GM23248 (cell line): ENCODE measurements around the gene ERC2. TPM values are rescaled to one million over a fixed set of nuclear protein-coding genes. Genes with fewer than 3 reads are reported as not detected.

ENCODE experiments used
- DNase-seq: peaks from one replicate; pipeline ENCODE4 v3.0.0-alpha.2; 2015
- H2AFZ ChIP-seq: fragments of 200-600 bp; sonication (generic); 2 replicates; pipeline ENCODE4 v1.6.1; 2016; ENCODE audit warnings: antibody characterized with exemption
- H3F3A ChIP-seq: fragments of 200-600 bp; sonication (generic); 2 replicates; pipeline ENCODE4 v1.6.1; 2016; ENCODE audit warnings: mild to moderate bottlenecking, antibody characterized with exemption, mixed run types; ENCODE audit not compliant: insufficient read depth
- H3K27ac ChIP-seq: fragments of 200-600 bp; sonication (generic); 2 replicates; pipeline ENCODE4 v1.5.1; 2016; ENCODE audit warnings: mild to moderate bottlenecking
- H3K27me3 ChIP-seq: fragments of 200-600 bp; sonication (generic); replicated peaks from 2 replicates; pipeline ENCODE4 v1.6.1; 2016; ENCODE audit warnings: mild to moderate bottlenecking; ENCODE audit not compliant: insufficient read depth
- H3K36me3 ChIP-seq: fragments of 200-600 bp; sonication (generic); 2 replicates; pipeline ENCODE4 v1.6.1; 2016; ENCODE audit warnings: low read depth, mild to moderate bottlenecking
- H3K4me1 ChIP-seq: fragments of 200-600 bp; sonication (generic); 2 replicates; pipeline ENCODE4 v1.6.1; 2016; ENCODE audit warnings: mild to moderate bottlenecking; ENCODE audit not compliant: insufficient read depth
- H3K4me2 ChIP-seq: fragments of 200-600 bp; sonication (generic); one replicate; pipeline ENCODE4 v1.6.1; 2016; ENCODE audit warnings: mild to moderate bottlenecking; ENCODE audit not compliant: unreplicated experiment
- H3K4me3 ChIP-seq: fragments of 200-600 bp; sonication (generic); 2 replicates; pipeline ENCODE4 v1.5.1; 2016; ENCODE audit warnings: mild to moderate bottlenecking
- H3K79me2 ChIP-seq: fragments of 200-600 bp; sonication (generic); 2 replicates; pipeline ENCODE4 v1.6.1; 2016; ENCODE audit warnings: mild to moderate bottlenecking; ENCODE audit not compliant: insufficient read depth
- H3K9ac ChIP-seq: fragments of 200-600 bp; sonication (generic); 2 replicates; pipeline ENCODE4 v1.6.1; 2016; ENCODE audit warnings: mild to moderate bottlenecking
- H3K9me2 ChIP-seq: fragments of 200-600 bp; sonication (generic); 2 replicates; pipeline ENCODE4 v1.6.1; 2016; ENCODE audit warnings: mixed run types, mild to moderate bottlenecking, moderate library complexity; ENCODE audit not compliant: insufficient read depth
- H3K9me3 ChIP-seq: fragments of 200-600 bp; sonication (generic); one replicate; pipeline ENCODE4 v1.6.1; 2017; ENCODE audit warnings: low read depth
- H4K20me1 ChIP-seq: fragments of 200-600 bp; sonication (generic); 2 replicates; pipeline ENCODE4 v1.6.0; 2016; ENCODE audit not compliant: insufficient read depth
- EZH2 ChIP-seq: fragments of 200-600 bp; sonication (generic); IDR thresholded peaks from 2 replicates; pipeline ENCODE4 v1.6.1; 2018; ENCODE audit warnings: antibody characterized with exemption, mild to moderate bottlenecking; ENCODE audit not compliant: insufficient read depth, poor library complexity, severe bottlenecking
- EZH2phosphoT487 ChIP-seq: fragments of 200-600 bp; sonication (generic); IDR thresholded peaks from 2 replicates; pipeline ENCODE4 v1.6.1; 2018; ENCODE audit warnings: antibody characterized with exemption, moderate library complexity, mild to moderate bottlenecking, low read depth; ENCODE audit not compliant: insufficient read depth
- WGBS, 2 experiments: methylation state at CpG; one replicate each; pipeline ENCODE4 v1.1.6; 2015 to 2017; ENCODE audit warnings: low lambda C conversion rate in 2 of 2, low coverage in 1 of 2; ENCODE audit errors: missing lambda C conversion rate in 2 of 2; 5-methylcytosine and 5-hydroxymethylcytosine counted together
- in situ Hi-C: fragments of 300-500 bp; cut with MboI; formaldehyde crosslinking; loops from 2 replicates; pipeline ENCODE4 v1.15.0; 2020
- polyA plus RNA-seq: library from polyadenylated mRNA; unstranded; fragments of >200 nt; fragmentation: Nextera tagmentation; extraction: Ambion mirVana; gene quantifications from 2 replicates; pipeline ENCODE4 v1.2.1, GENCODE V29; 2016
- total RNA-seq: library from RNA; depleted of rRNA; stranded (reverse); fragments of >200 nt; shearing (Covaris generic); gene quantifications from 2 replicates; pipeline ENCODE4 v1.2.3, GENCODE V29; 2014

ERC2 gene
- total and polyA plus RNA-seq, 2 experiments from 2014 or later = not detected

DNA sequence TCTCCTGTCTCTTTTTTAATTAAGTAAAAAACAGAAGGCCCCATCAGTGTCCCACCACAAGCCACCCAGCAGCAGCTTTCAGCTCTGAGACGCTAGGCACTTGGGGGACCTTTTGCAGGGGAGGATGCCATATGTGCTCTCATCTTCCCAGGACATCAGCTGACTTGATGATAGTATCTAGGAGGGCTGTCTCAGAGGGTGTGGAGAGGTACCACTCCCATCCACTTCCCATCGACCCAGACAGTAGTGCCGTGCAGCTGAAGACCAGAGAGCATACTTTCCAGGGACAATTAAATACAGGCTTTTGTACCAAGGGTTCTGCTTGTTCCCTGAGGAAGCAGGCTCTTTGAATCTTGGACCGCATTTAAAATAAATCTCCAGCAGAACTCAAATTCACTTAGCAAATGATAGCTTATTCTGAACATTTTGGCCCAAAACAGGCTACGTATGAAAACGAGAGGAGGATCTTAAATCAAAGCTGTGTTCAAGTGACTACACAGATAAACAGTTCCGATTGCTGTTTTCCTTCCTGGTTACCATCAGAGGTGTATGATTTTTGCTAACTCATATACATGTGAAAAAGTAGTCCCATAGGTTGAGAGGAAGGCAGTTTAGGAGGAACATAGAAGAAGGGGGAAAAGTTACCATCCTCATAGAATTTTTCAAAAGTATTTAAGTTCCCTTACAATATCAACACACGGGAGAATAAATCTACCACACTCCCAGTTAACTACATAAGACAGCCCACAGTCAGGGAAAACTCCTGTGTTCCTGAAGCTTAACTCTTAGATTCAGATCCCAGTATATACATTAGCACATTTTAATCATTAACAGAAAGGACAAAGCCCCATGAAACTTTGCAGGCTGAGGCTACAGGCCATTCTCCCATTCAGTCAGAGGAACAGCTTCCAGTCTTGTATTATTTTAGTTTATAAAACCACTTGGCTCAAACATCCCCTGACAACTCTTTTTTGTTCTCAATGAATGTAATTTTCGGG, 990.7 kb downstream of the ERC2 start:
- in situ Hi-C loops = loop anchor here (25.0 kb wide), 1 partner anchor 1040 kb away; no protein-coding TSS in a partner anchor
- peak overlapping the region; percentile 73 for H3K27ac ChIP-seq

DNA sequence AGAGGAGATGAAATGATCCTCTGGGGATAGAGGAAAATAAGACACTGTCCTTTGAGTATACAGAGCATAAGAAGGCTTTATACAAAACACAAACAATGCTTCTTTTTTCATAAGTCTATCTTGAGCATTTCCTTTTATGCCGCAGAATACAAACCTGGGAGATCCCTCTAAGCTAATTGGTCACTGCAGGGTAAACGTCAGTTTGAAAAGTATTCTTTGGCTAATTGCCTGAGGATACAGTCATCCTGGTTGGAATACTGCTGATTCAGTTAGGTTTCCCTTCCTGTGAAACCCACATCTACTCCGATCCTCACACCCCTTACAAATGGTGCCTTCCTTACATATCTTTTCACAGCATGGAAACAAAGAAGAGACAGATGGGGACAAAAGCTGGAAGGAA, 991.8 kb downstream of the ERC2 start:
- peaks cover 59% of the 10 kb centered on the region for H3K36me3 ChIP-seq
- H3K9ac ChIP-seq = peak overlapping the region; percentile 17; the same call in 1 of the 2 replicates
- H3F3A ChIP-seq = peaks cover 65% of the 10 kb centered on the region
- peak overlapping the region; percentile 73 for H3K27ac ChIP-seq
- H3K27me3 ChIP-seq = no peaks in the 10 kb centered on the region
- H3K9me2 ChIP-seq = no peaks in the 10 kb centered on the region
- H3K4me2 ChIP-seq = peak overlapping the region; percentile 75
- WGBS, 2 experiments = 33 to 45% methylated on average over 3 of the region's 3 CpGs
- peaks cover 36% of the 10 kb centered on the region for H3K4me1 ChIP-seq
- TF ChIP-seq EZH2phosphoT487 (no peak), EZH2 (no peak)
- peak overlapping the region; percentile 97 for H3K4me3 ChIP-seq
- DNase-seq = peak; percentile 81
- no peaks in the 10 kb centered on the region for H4K20me1 ChIP-seq
- peaks cover 93% of the 10 kb centered on the region for H3K79me2 ChIP-seq
- in situ Hi-C loops = loop anchor here (25.0 kb wide), 1 partner anchor 1039 kb away; no protein-coding TSS in a partner anchor
- H2AFZ ChIP-seq = no peak overlapping the region
- no peaks in the 10 kb centered on the region for H3K9me3 ChIP-seq

More for the DNA sequence above, 990.7 kb downstream of the ERC2 start:
- TF ChIP-seq EZH2 (no peak), EZH2phosphoT487 (no peak)
- peaks cover 36% of the 10 kb centered on the region for H3K4me1 ChIP-seq
- H2AFZ ChIP-seq = no peak overlapping the region
- peaks cover 50% of the 10 kb centered on the region for H3K36me3 ChIP-seq
- peak overlapping the region; percentile 78 for H3K9ac ChIP-seq
- H3K9me3 ChIP-seq = no peaks in the 10 kb centered on the region
- H3K4me3 ChIP-seq = peak overlapping the region; percentile 97
- no peaks in the 10 kb centered on the region for H3K27me3 ChIP-seq
- 74 to 78% methylated on average over 9 of the region's 9 CpGs for WGBS, 2 experiments
- H3K9me2 ChIP-seq = no peaks in the 10 kb centered on the region
- no peak for DNase-seq
- H3K4me2 ChIP-seq = peak overlapping the region; percentile 75
- peaks cover 57% of the 10 kb centered on the region for H3F3A ChIP-seq
- H4K20me1 ChIP-seq = no peaks in the 10 kb centered on the region
- peaks cover 93% of the 10 kb centered on the region for H3K79me2 ChIP-seq

DNA sequence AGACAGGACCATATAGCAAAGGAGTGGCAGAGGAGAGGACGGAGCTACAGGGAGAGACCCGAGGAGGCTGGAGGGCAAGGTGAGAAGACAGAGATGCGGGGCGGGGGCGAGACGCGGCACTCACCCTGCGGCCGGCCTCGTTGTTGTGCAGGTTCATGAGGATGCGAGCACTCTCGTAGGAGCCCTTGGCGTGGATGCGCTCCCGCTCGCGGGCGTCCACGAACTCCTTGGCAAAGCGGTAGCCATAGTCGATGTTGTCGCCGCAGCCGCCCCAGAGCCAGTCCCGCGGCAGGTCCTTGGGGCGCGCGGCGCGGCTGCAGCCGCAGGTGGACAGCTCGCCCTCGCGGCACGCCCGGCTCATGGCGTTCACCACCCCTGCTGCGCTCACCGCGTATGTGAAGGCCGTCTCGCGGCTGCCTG, 994.0 kb downstream of the ERC2 start:
- Histone ChIP-seq H3K9me3 (no peaks in the 10 kb centered on the region), H3K27ac (no peak overlapping the region), H3K4me2 (no peak overlapping the region), H3K79me2 (peaks cover 92% of the 10 kb centered on the region), H4K20me1 (no peaks in the 10 kb centered on the region), H3K36me3 (peaks cover 67% of the 10 kb centered on the region), H3K4me3 (no peak overlapping the region), H2AFZ (no peak overlapping the region), H3F3A (peaks cover 55% of the 10 kb centered on the region), H3K4me1 (peaks cover 39% of the 10 kb centered on the region), H3K9me2 (no peaks in the 10 kb centered on the region), H3K9ac (no peak overlapping the region), H3K27me3 (no peaks in the 10 kb centered on the region)
- in situ Hi-C loops = no loop called here
- WGBS, 2 experiments = 96 to 98% methylated on average over 36 to 44 of the region's 44 CpGs
- DNase-seq = no peak
- TF ChIP-seq EZH2phosphoT487 (no peak), EZH2 (no peak)

DNA sequence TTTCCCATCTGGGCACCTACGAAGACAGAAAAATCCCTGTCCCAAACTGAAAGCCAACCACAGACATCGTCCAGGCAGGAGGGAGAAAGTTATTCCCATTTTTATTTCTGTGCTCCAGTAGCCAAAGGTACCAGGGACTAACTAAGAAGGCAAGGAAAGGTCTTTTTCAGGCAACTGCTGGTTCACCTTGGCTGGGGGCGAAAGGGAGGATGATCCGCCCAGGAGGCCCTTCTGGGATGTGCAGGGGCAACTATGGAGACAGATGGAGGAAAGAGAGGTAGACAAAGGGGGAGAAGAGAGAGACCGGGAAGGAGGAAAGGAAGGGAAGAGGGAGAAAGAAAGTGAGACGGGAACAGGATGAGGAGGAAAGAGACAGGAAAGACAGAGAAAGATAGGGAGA, 994.5 kb downstream of the ERC2 start:
- DNase-seq = no peak
- Histone ChIP-seq H3K4me1 (peaks cover 39% of the 10 kb centered on the region), H3K9me2 (no peaks in the 10 kb centered on the region), H3K4me3 (no peak overlapping the region), H3K9me3 (no peaks in the 10 kb centered on the region), H3K36me3 (peaks cover 67% of the 10 kb centered on the region), H3K27ac (no peak overlapping the region), H3K9ac (no peak overlapping the region), H2AFZ (no peak overlapping the region), H4K20me1 (no peaks in the 10 kb centered on the region), H3K4me2 (no peak overlapping the region), H3F3A (peaks cover 55% of the 10 kb centered on the region), H3K79me2 (peaks cover 92% of the 10 kb centered on the region), H3K27me3 (no peaks in the 10 kb centered on the region)
- in situ Hi-C loops = no loop called here
- no peak for TF ChIP-seq EZH2phosphoT487
- TF ChIP-seq EZH2 = no peak
- WGBS, 2 experiments = 89 to 96% methylated on average over 6 of the region's 6 CpGs
